Trophoblast cell (in vitro differentiated cells and primary cell): ENCODE results near the gene TVP23A.

ENCODE experiments used
- DNase-seq, 2 donors: peaks; one replicate each; pipeline ENCODE4 v3.0.0-alpha.2; 2016
- H2AFZ ChIP-seq: 2 replicates; pipeline ENCODE4 v1.6.1; 2013; ENCODE audit warnings: low read length, moderate library complexity, mild to moderate bottlenecking; ENCODE audit not compliant: insufficient read depth, poor library complexity
- H2AK5ac ChIP-seq: 2 replicates; pipeline ENCODE4 v1.6.1; 2013; ENCODE audit warnings: mild to moderate bottlenecking, low read length
- H2BK120ac ChIP-seq: 2 replicates; pipeline ENCODE4 v1.6.1; 2013; ENCODE audit warnings: low read length, mild to moderate bottlenecking, moderate library complexity; ENCODE audit not compliant: insufficient read depth, poor library complexity
- H2BK12ac ChIP-seq: 2 replicates; pipeline ENCODE4 v1.6.1; 2013; ENCODE audit warnings: mild to moderate bottlenecking, low read length, moderate library complexity
- H2BK5ac ChIP-seq: 2 replicates; pipeline ENCODE4 v1.6.1; 2013; ENCODE audit warnings: low read length, low read depth, moderate library complexity, mild to moderate bottlenecking; ENCODE audit not compliant: poor library complexity
- H3K14ac ChIP-seq: 2 replicates; pipeline ENCODE4 v1.6.1; 2013; ENCODE audit warnings: mild to moderate bottlenecking, low read length
- H3K18ac ChIP-seq: 2 replicates; pipeline ENCODE4 v1.6.1; 2013; ENCODE audit warnings: mild to moderate bottlenecking, low read length
- H3K23ac ChIP-seq: 2 replicates; pipeline ENCODE4 v1.6.1; 2013; ENCODE audit warnings: low read length
- H3K27ac ChIP-seq: 2 replicates; pipeline ENCODE4 v1.5.1; 2013; ENCODE audit warnings: low read depth, mild to moderate bottlenecking, inconsistent platforms, low read length, moderate library complexity
- H3K27me3 ChIP-seq: 2 replicates; pipeline ENCODE4 v1.6.1; 2013; ENCODE audit warnings: inconsistent platforms, mild to moderate bottlenecking, low read length, moderate library complexity; ENCODE audit not compliant: insufficient read depth
- H3K36me3 ChIP-seq, 2 experiments: 1 replicate in 1 of 2; 2 replicates in 1 of 2; pipeline ENCODE4 v1.6.1; 2013; ENCODE audit warnings: low read length in 2 of 2, mild to moderate bottlenecking in 2 of 2, moderate library complexity in 1 of 2; ENCODE audit not compliant: insufficient read depth in 2 of 2, control insufficient read depth in 1 of 2
- H3K4ac ChIP-seq: 2 replicates; pipeline ENCODE4 v1.6.1; 2013; ENCODE audit warnings: low read depth, mild to moderate bottlenecking, low read length, moderate library complexity
- H3K4me1 ChIP-seq, 2 experiments: 1 replicate in 1 of 2; 2 replicates in 1 of 2; pipeline ENCODE4 v1.6.1; 2013; ENCODE audit warnings: low read length in 2 of 2, mild to moderate bottlenecking in 2 of 2, moderate library complexity in 1 of 2; ENCODE audit not compliant: insufficient read depth in 2 of 2, control insufficient read depth in 1 of 2
- H3K4me2 ChIP-seq: 2 replicates; pipeline ENCODE4 v1.6.1; 2013; ENCODE audit warnings: inconsistent platforms, mild to moderate bottlenecking, low read length, moderate library complexity
- H3K4me3 ChIP-seq: 2 replicates; pipeline ENCODE4 v1.5.1; 2013; ENCODE audit warnings: mild to moderate bottlenecking, low read depth, low read length, inconsistent platforms
- H3K79me1 ChIP-seq: one replicate; pipeline ENCODE4 v1.6.1; 2013; ENCODE audit warnings: low read length
- H3K79me2 ChIP-seq: 2 replicates; pipeline ENCODE4 v1.6.1; 2013; ENCODE audit warnings: low read length, mild to moderate bottlenecking; ENCODE audit not compliant: control insufficient read depth, insufficient read depth, poor library complexity
- H3K9ac ChIP-seq: 2 replicates; pipeline ENCODE4 v1.6.1; 2013; ENCODE audit warnings: mild to moderate bottlenecking, low read length
- H3K9me3 ChIP-seq: 2 replicates; pipeline ENCODE4 v1.6.1; 2013; ENCODE audit warnings: low read depth, mild to moderate bottlenecking, control low read depth, inconsistent platforms, low read length; ENCODE audit not compliant: insufficient read depth
- H4K12ac ChIP-seq: 2 replicates; pipeline ENCODE4 v1.6.1; 2013; ENCODE audit warnings: low read depth, mild to moderate bottlenecking, low read length, moderate library complexity
- H4K8ac ChIP-seq: 2 replicates; pipeline ENCODE4 v1.6.1; 2013; ENCODE audit warnings: low read depth, mild to moderate bottlenecking, low read length, moderate library complexity
- H4K91ac ChIP-seq: one replicate; pipeline ENCODE4 v1.6.1; 2013; ENCODE audit warnings: low read depth, mild to moderate bottlenecking, low read length, moderate library complexity
- WGBS: extraction: QIAGEN DNeasy Blood & Tissue Kit; methylation state at CpG from one replicate; pipeline ENCODE4 v1.1.7; 2013; ENCODE audit warnings: missing lambda C conversion rate; ENCODE audit not compliant: insufficient read length, insufficient coverage; ENCODE audit errors: extremely low coverage; 5-methylcytosine and 5-hydroxymethylcytosine counted together

TVP23A gene

GRCh38 chr16:10761373-10761772 is 57.2 kb downstream of the TVP23A start:
- Histone ChIP-seq H3K4ac (no peak overlapping the region), H2AK5ac (no peak overlapping the region), H3K27me3 (no peaks in the 10 kb centered on the region), H3K4me2 (no peak overlapping the region), H4K8ac (no peak overlapping the region), H3K4me3 (no peak overlapping the region), H3K79me2 (no peaks in the 10 kb centered on the region), H3K36me3 (peaks cover 41 to 54% of the 10 kb centered on the region in 2 experiments), H2AFZ (no peak overlapping the region), H3K23ac (no peak overlapping the region), H3K18ac (no peak overlapping the region), H3K9ac (no peak overlapping the region), H4K12ac (no peak overlapping the region), H3K14ac (no peak overlapping the region), H3K79me1 (no peaks in the 10 kb centered on the region), H4K91ac (no peak overlapping the region), H3K9me3 (peaks cover 6% of the 10 kb centered on the region), H2BK120ac (no peak overlapping the region), H2BK5ac (no peak overlapping the region), H2BK12ac (no peak overlapping the region), H3K4me1 (no peaks in the 10 kb centered on the region), H3K27ac (no peak overlapping the region)
- no peak for DNase-seq
- no CpG with 5 or more reads among the region's 8 CpGs for WGBS

DNA sequence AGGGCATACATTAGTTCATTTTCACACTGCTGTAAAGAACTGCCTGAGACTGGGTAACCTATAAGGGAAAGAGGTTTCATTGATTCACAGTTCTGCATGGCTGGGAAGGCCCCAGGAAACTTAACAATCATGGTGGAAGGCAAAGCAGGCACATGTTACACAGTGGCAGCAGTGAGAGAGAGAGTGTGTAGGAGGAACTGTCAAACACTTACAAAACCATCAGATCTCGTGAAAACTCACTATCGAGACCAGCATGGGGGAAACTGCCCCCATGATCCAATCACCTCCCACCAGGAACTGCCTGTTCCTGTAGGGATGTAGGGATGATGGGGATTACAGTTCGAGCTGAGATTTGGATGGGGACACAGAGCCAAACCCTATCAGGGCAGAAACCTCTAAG is 57.7 kb downstream of the TVP23A start:
- Histone ChIP-seq H3K27me3 (no peaks in the 10 kb centered on the region), H4K12ac (no peak overlapping the region), H4K91ac (no peak overlapping the region), H2BK12ac (no peak overlapping the region), H2BK120ac (no peak overlapping the region), H2AFZ (no peak overlapping the region), H3K18ac (no peak overlapping the region), H3K79me2 (no peaks in the 10 kb centered on the region), H3K36me3 (peaks cover 41 to 53% of the 10 kb centered on the region in 2 experiments), H2AK5ac (no peak overlapping the region), H3K27ac (no peak overlapping the region), H3K4me1 (no peaks in the 10 kb centered on the region), H3K4ac (no peak overlapping the region), H3K4me2 (no peak overlapping the region), H3K9ac (no peak overlapping the region), H3K23ac (no peak overlapping the region), H3K79me1 (no peaks in the 10 kb centered on the region), H3K14ac (no peak overlapping the region), H3K4me3 (no peak overlapping the region), H4K8ac (no peak overlapping the region), H2BK5ac (no peak overlapping the region), H3K9me3 (peaks cover 5% of the 10 kb centered on the region)
- no peak for DNase-seq
- no CpG with 5 or more reads among the region's 3 CpGs for WGBS

GRCh38 chr16:10756574-10756973 is 62.0 kb downstream of the TVP23A start:
- H3K23ac ChIP-seq, result no peak overlapping the region
- no CpG with 5 or more reads among the region's 6 CpGs for WGBS

DNA sequence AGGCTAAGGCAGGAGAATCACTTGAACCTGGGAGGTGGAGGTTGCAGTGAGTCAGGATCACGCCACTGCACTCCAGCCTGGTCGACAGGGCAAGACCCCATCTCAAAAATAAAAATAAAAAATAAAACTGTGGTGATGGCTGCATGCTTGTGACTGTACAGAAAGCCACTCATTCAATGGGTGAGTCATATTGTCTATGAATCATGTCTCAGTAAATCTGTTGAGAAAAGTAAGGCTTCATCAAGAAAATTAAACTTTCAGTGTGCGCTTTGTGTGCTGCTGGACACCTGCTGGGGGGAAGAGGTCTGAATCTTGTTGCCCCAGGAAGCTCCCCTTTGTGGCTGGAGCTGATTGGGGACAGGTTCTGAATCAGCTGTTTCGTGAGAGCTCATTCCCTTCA is 63.7 kb downstream of the TVP23A start:
- peak in 1 of 2 donors; percentile 27 for DNase-seq
- Histone ChIP-seq H4K91ac (no peak overlapping the region), H3K36me3 (peaks cover 15 to 22% of the 10 kb centered on the region in 2 experiments), H2BK5ac (no peak overlapping the region), H3K23ac (no peak overlapping the region), H4K8ac (no peak overlapping the region), H2BK12ac (no peak overlapping the region), H3K4me2 (no peak overlapping the region), H3K9me3 (peaks cover 2% of the 10 kb centered on the region), H3K27me3 (no peaks in the 10 kb centered on the region), H4K12ac (no peak overlapping the region), H3K14ac (no peak overlapping the region), H2BK120ac (no peak overlapping the region), H2AK5ac (no peak overlapping the region), H3K4me3 (no peak overlapping the region), H3K9ac (no peak overlapping the region), H3K79me1 (no peaks in the 10 kb centered on the region), H3K4ac (no peak overlapping the region), H3K27ac (no peak overlapping the region), H3K4me1 (no peaks in the 10 kb centered on the region), H2AFZ (no peak overlapping the region), H3K18ac (no peak overlapping the region), H3K79me2 (no peaks in the 10 kb centered on the region)
- WGBS, result no CpG with 5 or more reads among the region's 4 CpGs

More at GRCh38 chr16:10756574-10756973, 62.0 kb downstream of the TVP23A start:
- Histone ChIP-seq H3K79me1 (no peaks in the 10 kb centered on the region), H3K18ac (no peak overlapping the region), H3K4ac (no peak overlapping the region), H3K9me3 (peaks cover 2% of the 10 kb centered on the region), H3K36me3 (peaks cover 25 to 30% of the 10 kb centered on the region in 2 experiments), H2BK5ac (no peak overlapping the region), H3K4me2 (no peak overlapping the region), H3K27me3 (no peaks in the 10 kb centered on the region), H3K4me1 (no peaks in the 10 kb centered on the region), H2AFZ (no peak overlapping the region), H2AK5ac (no peak overlapping the region), H2BK12ac (no peak overlapping the region), H3K79me2 (no peaks in the 10 kb centered on the region), H3K9ac (no peak overlapping the region), H4K91ac (no peak overlapping the region), H2BK120ac (no peak overlapping the region), H4K12ac (no peak overlapping the region), H3K14ac (no peak overlapping the region), H4K8ac (no peak overlapping the region), H3K27ac (no peak overlapping the region), H3K4me3 (no peak overlapping the region)
- no peak for DNase-seq
